G401.6 (cell line): ENCODE measurements around the gene CNTNAP2.

Source experiments
- FAIRE-seq: peaks from 2 replicates; lab custom pipeline; 2012; peaks lifted over from hg19 to GRCh38; lab: Jason Lieb, UNC

Gene CNTNAP2

GRCh38 chr7:146424084-146424483, 307.5 kb downstream of the CNTNAP2 start:
- no peak for FAIRE-seq

GRCh38 chr7:146433501-146433900, 316.9 kb downstream of the CNTNAP2 start:
- FAIRE-seq: no peak

- FAIRE-seq: no peak
These were observed 326.5 kb downstream of the CNTNAP2 start for GRCh38 chr7:146443102-146443501.

- FAIRE-seq: no peak
These were observed 333.0 kb downstream of the CNTNAP2 start for GRCh38 chr7:146449625-146450024.

GRCh38 chr7:146455091-146455655, 338.6 kb downstream of the CNTNAP2 start:
- FAIRE-seq: no peak

GRCh38 chr7:146479040-146479439, 362.4 kb downstream of the CNTNAP2 start:
- FAIRE-seq: no peak

GRCh38 chr7:146486519-146486918, 369.9 kb downstream of the CNTNAP2 start:
- no peak for FAIRE-seq

- FAIRE-seq: no peak
These were observed 375.4 kb downstream of the CNTNAP2 start for GRCh38 chr7:146492017-146492416.

GRCh38 chr7:146494952-146495596, 378.5 kb downstream of the CNTNAP2 start:
- no peak for FAIRE-seq

GRCh38 chr7:146496657-146497056, 380.1 kb downstream of the CNTNAP2 start:
- FAIRE-seq: no peak

- no peak for FAIRE-seq
These were observed 383.4 kb downstream of the CNTNAP2 start for GRCh38 chr7:146499970-146500369.

- FAIRE-seq: no peak
These were observed 387.2 kb downstream of the CNTNAP2 start for GRCh38 chr7:146503844-146504243.

- FAIRE-seq: no peak
These were observed 393.6 kb downstream of the CNTNAP2 start for GRCh38 chr7:146510088-146510680.

- no peak for FAIRE-seq
These were observed 397.7 kb downstream of the CNTNAP2 start for GRCh38 chr7:146514304-146514703.

GRCh38 chr7:146528581-146528980, 412.0 kb downstream of the CNTNAP2 start:
- no peak for FAIRE-seq

- no peak for FAIRE-seq
These were observed 423.2 kb downstream of the CNTNAP2 start for GRCh38 chr7:146539836-146540235.

GRCh38 chr7:146542101-146542500, 425.5 kb downstream of the CNTNAP2 start:
- no peak for FAIRE-seq

GRCh38 chr7:146544748-146545147, 428.1 kb downstream of the CNTNAP2 start:
- no peak for FAIRE-seq

- no peak for FAIRE-seq
These were observed 432.2 kb downstream of the CNTNAP2 start for GRCh38 chr7:146548816-146549215.

GRCh38 chr7:146554556-146554955, 438.0 kb downstream of the CNTNAP2 start:
- no peak for FAIRE-seq

- FAIRE-seq: no peak
These were observed 441.4 kb downstream of the CNTNAP2 start for GRCh38 chr7:146557971-146558469.

GRCh38 chr7:146565872-146566271, 449.3 kb downstream of the CNTNAP2 start:
- no peak for FAIRE-seq

GRCh38 chr7:146575903-146576302, 459.3 kb downstream of the CNTNAP2 start:
- FAIRE-seq: no peak

GRCh38 chr7:146591976-146592375, 475.4 kb downstream of the CNTNAP2 start:
- no peak for FAIRE-seq
